NCI-H2196 (cell line): ENCODE measurements around the gene ITM2A.

Experiments
- DNase-seq: peaks from one replicate; lab custom pipeline; 2025; ENCODE audit not compliant: unreplicated experiment; lab: John Stamatoyannopoulos, UW

The ITM2A gene

DNA sequence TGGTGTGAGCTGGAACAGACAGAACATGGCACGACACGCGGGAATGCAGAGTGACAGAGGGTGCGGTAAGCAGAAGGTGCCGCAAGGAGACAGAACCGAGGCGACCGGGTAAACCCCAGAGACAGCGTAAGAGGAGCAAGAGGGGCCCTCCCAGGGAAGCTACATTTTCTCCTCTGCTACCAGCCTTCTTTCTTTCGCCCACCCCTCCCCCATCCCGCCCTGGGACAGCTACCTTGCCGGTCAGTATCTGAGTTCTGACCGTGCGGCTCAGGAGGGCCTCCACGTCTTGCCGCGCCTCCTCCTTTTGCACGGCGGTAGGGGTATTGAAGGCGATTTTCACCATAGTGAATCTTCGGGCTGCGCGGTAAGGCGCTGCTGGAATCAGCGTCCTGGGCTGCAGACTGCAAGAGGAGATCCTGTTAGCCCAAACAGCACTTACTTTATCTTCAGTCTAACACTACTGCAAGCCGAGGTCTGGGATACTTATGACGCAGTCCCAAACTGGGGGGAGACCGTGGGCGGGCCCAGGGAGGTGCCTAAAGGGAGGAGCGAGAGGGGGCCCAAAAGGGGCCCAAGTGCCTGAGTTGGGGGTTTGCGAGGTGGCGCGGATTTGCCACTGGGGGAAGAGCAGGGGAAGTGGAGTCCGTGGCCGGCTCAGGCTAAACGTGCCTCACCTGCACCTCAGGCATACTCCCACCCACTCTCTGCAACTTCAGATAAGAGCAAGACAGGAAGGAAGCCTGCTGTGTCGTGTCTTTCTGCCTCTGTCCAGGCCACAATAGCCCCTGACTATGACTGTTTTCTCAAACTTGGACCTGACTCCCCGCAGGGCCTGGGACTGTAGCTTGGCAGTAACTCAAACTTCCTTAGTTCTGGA lies at the start of gene ITM2A:
Gene ITM2A (minus strand): TSS at position 462 of the 877 bp plus-strand sequence. CDS start 119 bp downstream, at position 343.
- DNase-seq = no peak

DNA sequence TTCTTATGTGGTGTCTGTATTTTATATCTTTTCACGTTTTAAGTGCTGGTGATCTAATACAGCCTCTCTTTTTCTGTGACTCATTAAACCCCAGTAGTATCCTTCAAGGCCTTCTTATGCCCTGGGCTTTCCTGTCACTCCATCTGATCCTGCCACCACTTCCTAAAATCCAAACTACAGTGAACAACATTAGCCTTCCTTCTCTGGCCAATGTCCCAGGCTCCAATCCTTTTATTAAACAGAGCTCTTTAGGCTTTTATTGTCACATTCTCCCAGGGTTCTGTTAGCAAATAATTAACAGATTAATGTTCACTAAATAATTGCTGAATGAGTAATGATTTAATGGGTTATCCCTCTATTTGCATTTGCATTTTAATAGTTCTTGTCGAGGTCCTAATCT lies 47.9 kb upstream of the ITM2A start:
- no peak for DNase-seq

DNA sequence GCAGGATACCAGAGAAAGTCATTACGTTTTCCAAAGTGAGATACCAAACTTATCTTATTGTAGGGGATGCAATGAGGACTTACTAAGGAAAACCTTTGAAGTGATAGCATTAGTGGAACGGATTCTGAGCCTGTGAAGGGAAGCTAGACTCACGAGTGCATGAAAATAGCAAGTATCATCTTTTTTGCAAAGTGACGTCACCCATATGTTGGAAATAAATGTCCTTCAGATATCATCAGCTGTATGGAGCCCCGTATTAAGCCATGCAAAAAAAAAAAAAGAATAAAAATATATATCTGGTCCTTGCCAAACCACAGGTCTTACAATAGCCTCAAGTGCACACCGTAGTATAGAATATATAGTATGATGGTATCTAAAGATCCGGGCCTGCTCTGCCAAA lies 46.8 kb upstream of the ITM2A start:
- DNase-seq = no peak

DNA sequence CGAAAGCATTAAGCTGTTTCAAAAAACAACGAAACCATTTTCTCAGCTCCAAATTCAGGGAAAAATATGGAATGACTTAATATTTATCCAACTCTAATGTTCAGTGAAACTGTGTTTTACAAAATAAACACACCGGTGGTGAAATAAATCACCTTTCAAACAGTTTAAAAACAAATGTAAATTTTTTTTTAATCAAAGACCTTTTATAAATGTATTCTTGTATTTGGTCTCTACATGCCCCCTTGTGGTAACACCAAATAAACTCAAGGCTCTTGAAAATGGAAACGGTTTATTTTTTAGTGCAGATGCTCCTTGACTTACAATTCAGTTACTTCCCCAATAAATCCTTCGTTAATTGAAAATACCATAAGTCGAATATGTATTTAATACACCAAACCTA lies 45.8 kb upstream of the ITM2A start:
- DNase-seq = no peak

DNA sequence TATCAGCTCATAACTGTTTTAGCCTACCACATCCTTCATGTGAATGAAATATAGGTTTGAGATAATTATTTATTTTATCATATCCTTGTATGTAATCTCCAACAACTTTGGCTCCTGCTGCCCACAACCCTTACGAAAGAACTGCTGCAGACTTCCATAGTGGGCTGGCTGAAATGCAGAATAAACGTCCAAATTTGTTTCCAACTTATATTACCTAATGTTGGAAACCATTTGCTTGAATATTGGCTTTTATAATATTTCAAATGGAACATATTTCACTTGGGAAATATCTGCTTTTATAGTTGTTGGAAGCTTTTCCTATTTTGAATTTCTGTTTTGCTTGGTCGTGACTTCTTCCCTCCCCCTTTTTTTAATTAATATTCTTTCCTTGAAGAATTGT lies 45.0 kb upstream of the ITM2A start:
- no peak for DNase-seq

DNA sequence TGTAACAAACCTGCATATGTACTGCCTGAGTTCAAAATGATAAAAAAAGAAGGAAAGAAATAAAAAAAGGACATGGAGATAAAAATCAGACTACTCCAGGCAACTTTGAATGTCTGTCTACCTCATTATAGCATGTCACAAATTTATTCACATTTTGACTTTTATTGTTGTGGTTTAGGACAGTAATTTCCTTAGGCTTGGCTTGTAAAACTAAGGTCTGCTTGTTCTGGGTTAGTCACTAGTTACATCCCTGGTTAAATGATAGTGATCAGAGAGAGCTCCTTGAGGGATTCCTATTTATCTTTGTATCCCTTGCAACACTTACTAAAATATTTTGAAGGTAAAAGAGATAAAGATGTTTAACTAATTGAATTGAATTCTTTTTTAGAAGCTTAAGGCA lies 42.5 kb upstream of the ITM2A start:
- DNase-seq = no peak

DNA sequence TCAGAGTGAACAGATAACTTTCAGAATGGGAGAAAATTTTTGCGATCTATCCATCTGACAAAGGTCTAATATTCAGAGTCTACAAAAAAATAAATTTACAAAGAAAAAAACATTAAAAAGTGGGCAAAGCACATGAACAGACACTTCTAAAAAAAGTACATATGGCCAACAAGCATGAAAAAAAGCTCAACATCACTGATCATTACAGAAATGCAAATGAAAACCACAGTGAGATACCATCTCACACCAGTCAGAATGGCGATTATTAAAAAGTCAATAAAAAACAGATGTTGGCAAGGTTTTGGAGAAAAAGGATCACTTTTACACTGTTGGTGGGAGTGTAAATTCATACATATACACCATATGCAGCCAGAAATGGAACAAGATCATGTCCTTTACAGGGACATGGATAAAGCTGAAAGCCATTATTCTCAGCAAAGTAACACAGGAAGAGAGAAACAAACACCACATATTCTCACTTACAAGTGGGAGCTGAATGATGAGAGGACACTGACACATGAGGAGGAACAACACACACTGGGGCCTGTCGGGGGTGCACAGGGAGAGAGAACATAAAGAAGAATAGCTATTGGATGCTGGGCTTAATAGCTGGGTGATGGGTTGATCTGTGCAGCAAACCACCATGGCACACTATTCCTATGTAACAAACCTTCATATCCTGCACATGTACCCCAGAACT lies 41.6 kb upstream of the ITM2A start:
- DNase-seq = no peak

DNA sequence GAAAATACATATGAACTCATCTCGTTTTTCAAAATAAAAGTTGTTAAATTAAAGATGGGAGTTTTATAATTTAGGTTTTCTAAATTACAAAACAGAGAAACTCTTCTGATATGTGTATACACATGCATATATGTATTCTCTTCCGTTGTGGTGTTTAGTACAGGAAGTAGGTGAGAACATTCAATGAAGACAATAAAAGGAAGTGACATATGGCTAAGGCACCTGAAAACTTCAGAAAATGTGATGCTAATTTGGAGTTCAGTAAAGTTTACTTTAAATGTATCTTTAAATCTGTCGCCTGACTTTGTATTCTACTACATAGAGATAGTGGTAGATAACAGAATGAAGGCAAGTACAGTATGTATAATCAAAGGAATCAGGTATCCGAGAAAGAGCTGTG lies 33.5 kb upstream of the ITM2A start:
- DNase-seq = no peak

DNA sequence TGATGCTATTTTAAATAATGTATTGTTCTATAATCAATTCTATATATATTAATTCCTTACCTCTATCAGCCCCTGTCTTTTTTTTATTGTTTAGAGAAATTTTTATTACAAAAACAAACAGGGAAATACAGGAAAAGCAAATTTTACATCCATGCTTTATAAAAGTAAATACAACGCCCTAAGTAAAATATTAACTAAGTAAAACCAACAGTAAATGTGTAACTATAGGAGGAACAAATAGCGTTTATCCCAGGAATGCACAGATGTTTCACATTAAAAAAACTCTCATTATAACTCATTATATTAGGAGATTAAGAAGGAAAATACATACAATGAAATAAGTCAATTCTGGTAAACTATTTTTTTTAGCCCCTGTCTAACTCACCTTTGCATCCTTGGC lies 8.2 kb upstream of the ITM2A start:
- no peak for DNase-seq

DNA sequence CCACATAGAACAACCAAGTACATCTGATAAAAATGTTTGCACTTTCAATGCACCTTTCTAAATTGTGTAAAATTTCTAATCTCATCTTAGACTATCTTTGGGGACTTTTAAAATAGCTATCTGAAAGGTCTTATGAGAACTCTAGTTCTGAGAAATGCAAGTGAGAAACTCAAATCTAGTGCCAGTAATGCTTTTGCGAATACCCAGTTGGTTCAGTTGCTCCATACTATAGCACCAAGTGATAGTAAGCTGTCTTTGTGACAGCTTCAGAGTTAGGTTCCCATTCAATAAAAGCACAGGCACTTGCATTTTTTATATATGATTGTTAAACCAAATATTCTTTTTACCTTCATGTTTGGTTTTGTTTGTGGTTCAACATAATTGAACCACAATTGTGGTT lies 4.5 kb upstream of the ITM2A start:
- DNase-seq = no peak

DNA sequence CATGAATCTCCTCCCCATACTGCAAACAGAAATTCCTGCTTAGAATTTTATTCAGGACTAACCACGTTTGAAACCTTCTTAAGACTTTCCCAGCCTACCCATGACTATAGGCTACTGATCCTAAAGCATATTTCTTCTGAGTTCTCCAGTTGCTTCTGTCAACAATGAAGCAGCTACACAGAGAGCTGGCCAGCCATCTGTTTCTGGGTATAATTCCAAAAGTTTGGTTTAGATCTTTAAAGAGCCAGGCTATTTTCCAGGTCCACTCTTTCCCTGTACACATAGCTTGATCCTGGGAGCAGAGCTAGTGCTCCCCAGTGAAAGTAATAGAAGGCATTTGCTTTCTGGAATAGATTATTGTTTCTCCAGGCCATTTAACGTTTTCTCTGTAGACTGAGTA lies 4.0 kb upstream of the ITM2A start:
- no peak for DNase-seq

DNA sequence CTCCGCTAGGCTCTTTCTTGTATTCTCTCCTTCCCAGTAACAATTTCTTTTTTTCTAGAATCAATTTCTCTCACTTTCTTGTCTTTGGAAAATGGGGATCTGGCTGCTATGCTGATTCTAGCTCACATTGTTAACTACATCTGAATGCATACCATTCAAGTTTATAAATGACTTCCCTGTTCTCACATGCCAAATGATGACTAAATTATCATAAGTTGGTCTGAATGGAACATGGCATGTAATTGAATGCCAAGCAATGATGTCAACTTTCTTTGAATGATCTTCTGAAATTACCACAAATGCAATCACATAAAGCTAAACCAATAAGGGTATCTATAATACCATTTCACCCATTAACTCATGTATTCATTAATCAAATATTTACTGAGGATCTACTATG lies 2.7 kb upstream of the ITM2A start:
- no peak for DNase-seq

DNA sequence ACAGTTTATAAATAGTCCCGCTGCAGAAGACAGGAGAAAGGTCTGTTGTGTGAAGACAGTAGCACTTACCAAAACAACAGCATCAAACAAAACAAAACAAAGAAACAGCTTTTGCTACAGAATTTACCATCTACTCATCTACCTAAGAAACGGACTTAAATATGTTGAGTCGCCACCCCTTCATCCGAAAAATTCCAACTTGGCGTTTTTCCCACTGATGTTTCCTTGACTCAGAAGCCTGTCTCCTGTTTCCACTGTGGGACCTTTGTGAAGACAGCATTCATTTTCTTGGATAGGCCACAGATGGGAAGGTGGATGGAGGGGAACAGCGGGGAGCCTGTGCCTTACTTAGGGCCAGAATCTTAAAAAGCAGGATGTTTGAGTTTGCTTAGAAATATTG lies 1.3 kb upstream of the ITM2A start:
- no peak for DNase-seq

DNA sequence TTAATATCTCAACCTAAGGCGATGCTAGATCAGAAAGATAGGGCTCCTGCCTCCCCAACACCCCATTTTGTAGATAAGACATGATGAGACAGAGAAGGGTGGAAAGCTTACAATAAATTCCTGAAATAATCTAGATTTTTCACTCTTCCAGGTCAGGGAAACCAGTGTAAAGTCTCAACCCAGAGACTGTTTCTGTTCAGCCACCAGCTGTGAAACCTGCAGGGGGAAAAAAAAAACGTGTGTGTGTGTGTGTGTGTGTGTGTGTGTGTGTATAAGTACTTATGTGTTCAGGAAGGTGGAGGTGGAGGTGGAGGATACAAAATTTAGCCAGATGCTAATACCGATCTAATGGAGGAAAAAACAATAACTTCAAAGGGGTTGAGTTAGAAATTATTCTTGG lies 773 bp upstream of the ITM2A start:
- DNase-seq = no peak

DNA sequence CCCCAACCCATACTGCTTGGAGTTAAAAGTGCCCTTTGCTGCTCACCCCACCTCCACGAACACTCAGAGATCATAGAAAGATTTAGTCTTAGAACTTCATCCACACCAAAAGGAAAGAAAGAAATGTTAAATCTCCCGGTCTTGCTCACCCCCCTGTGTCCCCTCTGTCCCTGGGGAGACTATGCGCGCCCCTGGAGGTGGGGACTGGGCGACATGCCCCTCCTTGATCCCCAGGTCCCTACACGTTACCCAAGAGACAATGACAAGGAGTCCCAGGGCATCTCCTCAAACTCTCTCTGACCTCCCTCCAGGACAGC lies 620 bp downstream of the ITM2A start:
- DNase-seq = no peak

DNA sequence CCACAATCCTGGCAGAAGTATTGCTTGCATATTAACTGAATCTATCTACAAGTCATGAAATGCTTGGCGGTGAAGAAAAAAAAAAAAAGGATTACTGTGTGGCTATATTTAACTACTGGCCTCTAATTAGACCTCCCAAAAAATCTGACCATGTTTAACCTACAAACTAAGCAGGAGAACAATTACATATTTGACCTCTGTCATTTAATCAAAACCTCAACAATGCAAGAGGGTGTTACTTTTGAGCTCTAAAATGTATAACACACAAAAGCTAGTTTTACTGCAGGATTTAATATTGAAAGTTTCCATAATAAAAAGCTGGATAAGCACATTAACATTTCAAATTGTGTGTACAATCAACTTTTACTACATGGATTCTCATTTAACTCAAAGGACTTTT lies 1.5 kb downstream of the ITM2A start:
- DNase-seq = no peak

DNA sequence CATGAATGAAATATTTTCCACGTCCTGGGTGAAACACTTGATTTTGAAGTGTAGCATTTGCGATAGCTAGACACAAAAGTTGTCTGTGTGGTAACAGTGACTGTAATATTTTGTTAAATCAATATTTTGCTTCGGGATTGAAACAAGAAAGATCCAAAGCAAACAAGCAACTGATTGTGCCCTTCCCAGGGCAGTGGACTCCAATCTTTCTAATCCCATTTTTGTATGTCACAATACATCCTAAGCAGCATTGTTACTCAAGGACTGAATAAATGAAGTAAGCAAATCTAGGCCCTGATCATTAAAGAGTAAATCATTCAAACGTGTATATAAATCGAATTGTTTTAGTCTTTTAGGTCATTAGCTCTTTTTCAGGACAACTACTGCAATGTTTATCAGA lies 2.8 kb downstream of the ITM2A start:
- DNase-seq = no peak

DNA sequence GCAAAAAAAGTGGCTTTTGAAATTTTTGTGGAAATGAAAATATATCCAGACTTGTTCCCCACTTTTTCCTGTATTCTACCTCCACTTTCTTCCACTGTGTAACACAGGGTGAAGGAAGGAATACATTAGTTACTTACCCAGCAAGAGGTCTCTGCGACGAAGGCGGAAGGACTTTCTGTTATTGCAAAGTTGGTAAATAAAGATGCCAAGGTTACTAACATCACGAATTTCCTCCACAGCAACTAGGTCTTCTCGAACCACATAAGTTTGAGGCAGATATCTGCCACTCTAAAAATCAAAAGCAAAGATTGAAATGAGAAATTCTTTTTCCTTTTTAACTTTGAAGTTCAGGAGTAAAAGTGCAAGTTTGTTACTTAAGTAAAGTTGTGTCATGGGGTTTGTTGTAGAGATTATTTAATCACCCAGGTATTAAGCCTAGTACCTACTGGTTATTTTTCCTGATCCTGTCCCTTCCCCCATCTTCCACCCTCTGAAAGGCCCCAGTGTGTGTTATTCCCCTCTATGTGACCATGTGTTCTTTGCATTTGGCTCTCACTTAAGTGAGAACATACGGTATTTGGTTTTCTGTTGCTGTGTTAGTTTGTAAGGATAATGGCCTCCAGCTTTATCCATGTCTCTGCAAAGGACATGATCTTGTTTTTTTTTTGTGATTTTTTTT lies 5.8 kb downstream of the ITM2A start:
- no peak for DNase-seq

DNA sequence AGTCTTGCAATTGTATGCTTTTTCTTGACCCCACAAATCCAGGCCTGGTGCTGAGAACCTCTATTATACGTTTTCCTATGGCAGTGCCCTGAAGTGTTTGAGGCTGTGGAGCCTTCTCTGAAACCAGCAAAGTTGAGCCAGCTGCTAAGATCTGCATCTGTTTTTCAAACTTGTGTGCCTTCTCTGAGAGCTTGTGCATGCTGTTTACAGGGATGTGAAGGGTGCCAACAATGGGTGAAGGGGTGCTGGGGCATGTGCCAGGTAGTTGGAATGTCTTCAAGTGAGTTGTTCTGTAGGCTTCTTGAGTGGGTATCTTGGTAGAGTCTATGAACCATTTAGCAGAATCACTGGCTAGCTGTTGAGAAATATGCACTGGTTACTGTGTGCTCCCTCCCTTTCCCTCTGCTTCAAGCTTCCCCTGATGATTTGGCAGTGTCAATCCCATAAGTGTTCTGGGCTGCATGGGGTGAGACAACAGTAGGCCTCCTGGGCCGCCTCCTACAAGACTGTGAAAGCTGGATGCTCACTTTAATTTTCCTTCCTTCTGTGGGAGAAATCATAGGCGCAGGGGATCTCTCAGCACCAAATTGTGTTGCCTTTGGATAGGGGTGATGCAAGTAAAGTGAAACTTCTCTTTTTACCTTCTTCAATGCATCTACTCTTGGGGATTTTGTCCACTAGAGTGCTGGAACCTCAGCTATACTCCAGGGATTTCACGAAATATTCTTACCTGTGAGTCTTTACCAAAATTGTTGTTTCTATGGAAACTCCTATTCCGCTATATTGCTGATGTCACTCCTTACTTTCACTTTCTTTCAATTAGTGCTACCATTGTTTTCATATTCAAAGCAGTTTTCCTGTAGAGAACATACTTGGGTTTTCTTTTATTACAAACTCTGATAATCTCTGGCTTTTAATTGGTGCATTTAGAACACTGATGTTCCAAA lies 30.0 kb downstream of the ITM2A start:
- DNase-seq = no peak

DNA sequence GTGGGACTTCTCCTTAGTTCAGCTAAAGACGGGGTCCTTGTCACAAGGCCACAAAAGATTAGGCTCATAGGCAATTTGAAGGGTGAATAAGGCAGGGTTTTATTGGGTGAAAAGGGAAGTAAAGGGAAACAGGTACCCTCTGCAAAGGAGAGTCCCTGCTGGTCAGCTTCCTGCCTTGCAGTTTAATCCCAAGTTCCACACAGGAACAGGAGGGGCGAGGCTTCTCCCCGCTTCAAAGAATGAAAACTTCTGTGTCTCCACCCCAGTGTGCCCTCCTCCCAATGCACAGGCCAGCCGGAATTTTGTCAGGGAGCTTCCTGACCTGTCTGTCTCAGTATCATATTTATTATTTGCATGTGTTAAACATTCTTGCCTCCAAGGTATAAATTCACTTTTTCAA lies 37.1 kb downstream of the ITM2A start:
- no peak for DNase-seq
